IPS-18c (cell line): ENCODE results near the gene PSMD8.

Source experiments
- H3K4me3 ChIP-seq: 2 replicates; pipeline ENCODE4 v1.7.0; 2013; ENCODE audit warnings: low read depth, mild to moderate bottlenecking, low read length, moderate library complexity; ENCODE audit not compliant: insufficient read depth
- H3K9me3 ChIP-seq: one replicate; pipeline ENCODE4 v1.6.1; 2013; ENCODE audit warnings: mild to moderate bottlenecking, low read length, moderate library complexity; ENCODE audit not compliant: control insufficient read depth, insufficient read depth

PSMD8 gene

GRCh38 chr19:38383184-38383583, 8.8 kb downstream of the PSMD8 start:
- no peak overlapping the region for H3K4me3 ChIP-seq
- no peaks in the 10 kb centered on the region for H3K9me3 ChIP-seq

GRCh38 chr19:38383743-38384142, 9.4 kb downstream of the PSMD8 start:
- Histone ChIP-seq H3K4me3 (no peak overlapping the region), H3K9me3 (no peaks in the 10 kb centered on the region)

GRCh38 chr19:38384209-38385027, 10.0 kb downstream of the PSMD8 start:
- no peak overlapping the region for H3K4me3 ChIP-seq
- H3K9me3 ChIP-seq: no peaks in the 10 kb centered on the region

- Histone ChIP-seq H3K9me3 (no peaks in the 10 kb centered on the region), H3K4me3 (no peak overlapping the region; the same call in 1 of the 2 replicates)
These were observed 10.9 kb downstream of the PSMD8 start for GRCh38 chr19:38385057-38385803.

- Histone ChIP-seq H3K9me3 (no peaks in the 10 kb centered on the region), H3K4me3 (peak overlapping the region; percentile 87; the same call in 1 of the 2 replicates)
These were observed 11.5 kb downstream of the PSMD8 start for GRCh38 chr19:38385804-38386257.

GRCh38 chr19:38386300-38386970, 12.1 kb downstream of the PSMD8 start:
- no peaks in the 10 kb centered on the region for H3K9me3 ChIP-seq
- peak overlapping the region; percentile 87; the same call in 1 of the 2 replicates for H3K4me3 ChIP-seq

- Histone ChIP-seq H3K4me3 (peak overlapping the region; percentile 87), H3K9me3 (no peaks in the 10 kb centered on the region)
These were observed 12.7 kb downstream of the PSMD8 start for GRCh38 chr19:38386971-38387549.

GRCh38 chr19:38387550-38388348, 13.4 kb downstream of the PSMD8 start, which contains the start of gene GGN:
TSS of gene GGN (minus strand) at chr19:38388034. CDS start at chr19:38387261, 773 bp downstream.
- Histone ChIP-seq H3K4me3 (peak within 1 kb of the TSS; percentile 87), H3K9me3 (no peaks in the 10 kb centered on the region)

- Histone ChIP-seq H3K9me3 (no peaks in the 10 kb centered on the region), H3K4me3 (peak within 1 kb of the TSS; percentile 87)
These were observed 14.2 kb downstream of the PSMD8 start, which contains the start of gene SPRED3 for GRCh38 chr19:38388349-38389100. TSS of gene SPRED3 (plus strand) at chr19:38388697. CDS start at chr19:38390303, 1,606 bp downstream.

GRCh38 chr19:38389101-38389925, 14.9 kb downstream of the PSMD8 start:
- Histone ChIP-seq H3K9me3 (no peaks in the 10 kb centered on the region), H3K4me3 (peak overlapping the region; percentile 87)

- peak overlapping the region; percentile 87 for H3K4me3 ChIP-seq
These were observed 15.9 kb downstream of the PSMD8 start for GRCh38 chr19:38389957-38390924.

GRCh38 chr19:38391911-38392464, 17.6 kb downstream of the PSMD8 start:
- no peak overlapping the region for H3K4me3 ChIP-seq
- H3K9me3 ChIP-seq: no peaks in the 10 kb centered on the region

More at GRCh38 chr19:38389957-38390924, 15.9 kb downstream of the PSMD8 start:
- H3K9me3 ChIP-seq: no peaks in the 10 kb centered on the region

- Histone ChIP-seq H3K4me3 (peak overlapping the region; percentile 3; the same call in 1 of the 2 replicates), H3K9me3 (no peaks in the 10 kb centered on the region)
These were observed 18.4 kb downstream of the PSMD8 start for GRCh38 chr19:38392707-38393308.
